Occipital lobe (tissue), 2 donors: Measurements from ENCODE around the gene COQ9. TPM values are rescaled to one million over a fixed set of nuclear protein-coding genes. Genes with fewer than 3 reads are reported as not detected.
"Not testable (repeated sequence)": the region's sequence is repeated elsewhere in the genome, so short reads cannot be mapped to it uniquely, and the experiment has no call there.

ENCODE experiments used
- DNase-seq: peaks from one replicate; lab custom pipeline; 2025; lab: John Stamatoyannopoulos, UW
- total RNA-seq: library from RNA; depleted of rRNA; stranded (reverse); fragments of >200 nt; gene quantifications from one replicate; pipeline ENCODE4 v1.2.3, GENCODE V29; 2014

COQ9 gene
- total RNA-seq, 1 donor from 2014 or later = 20.9 TPM

DNA sequence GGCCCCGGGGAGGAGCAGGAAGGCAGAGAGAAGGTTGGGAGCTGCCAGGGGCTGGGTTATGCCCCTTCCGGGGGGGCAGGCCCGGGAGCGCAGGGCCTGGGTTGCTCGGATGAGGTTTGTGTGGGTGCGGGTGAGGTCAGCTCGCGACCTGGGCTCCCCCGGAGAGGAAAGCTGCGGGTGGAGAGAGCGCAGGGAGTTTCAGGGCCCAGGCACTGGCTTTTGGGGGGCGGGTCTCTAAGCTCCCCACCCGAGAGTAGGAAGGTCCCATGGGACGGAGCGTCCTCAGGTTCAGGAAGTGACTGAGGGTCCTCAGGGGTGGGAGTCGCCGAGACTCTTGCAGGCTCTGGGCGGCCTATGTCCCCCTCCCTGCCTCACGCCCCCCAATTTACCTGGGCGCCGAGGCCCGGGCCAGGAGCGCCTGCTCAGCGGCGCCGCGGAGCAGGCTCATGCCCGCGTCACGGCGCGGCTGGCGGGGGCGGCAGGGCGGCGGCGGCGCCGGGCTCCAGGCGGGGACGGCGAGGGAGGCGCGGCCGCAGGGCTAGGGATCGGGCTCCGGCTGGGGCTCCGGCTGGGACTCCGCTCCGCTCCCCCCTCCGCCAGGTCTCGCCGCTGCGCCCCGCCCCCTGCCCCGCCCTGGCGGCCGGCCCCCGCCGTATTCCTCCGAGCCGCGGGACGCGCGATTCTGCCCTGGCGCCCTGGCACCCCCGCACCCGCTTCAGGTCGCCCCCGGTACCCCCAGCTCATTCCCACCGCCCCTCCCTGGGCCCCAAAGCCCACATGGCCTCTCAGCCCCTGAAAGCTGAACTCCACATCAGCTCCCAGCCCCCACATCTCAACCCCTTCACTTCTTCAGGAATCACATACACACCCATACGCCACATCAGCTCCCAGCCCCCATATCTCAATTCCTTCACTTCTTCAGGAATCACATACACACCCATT, 38.9 kb downstream of the COQ9 start, which contains the start of gene DOK4:
DOK4 (minus strand) TSS at position 578 of the 942 bp plus-strand sequence. CDS start 6,986 bp downstream, outside the sequence.
- DNase-seq = peak; percentile 68

DNA sequence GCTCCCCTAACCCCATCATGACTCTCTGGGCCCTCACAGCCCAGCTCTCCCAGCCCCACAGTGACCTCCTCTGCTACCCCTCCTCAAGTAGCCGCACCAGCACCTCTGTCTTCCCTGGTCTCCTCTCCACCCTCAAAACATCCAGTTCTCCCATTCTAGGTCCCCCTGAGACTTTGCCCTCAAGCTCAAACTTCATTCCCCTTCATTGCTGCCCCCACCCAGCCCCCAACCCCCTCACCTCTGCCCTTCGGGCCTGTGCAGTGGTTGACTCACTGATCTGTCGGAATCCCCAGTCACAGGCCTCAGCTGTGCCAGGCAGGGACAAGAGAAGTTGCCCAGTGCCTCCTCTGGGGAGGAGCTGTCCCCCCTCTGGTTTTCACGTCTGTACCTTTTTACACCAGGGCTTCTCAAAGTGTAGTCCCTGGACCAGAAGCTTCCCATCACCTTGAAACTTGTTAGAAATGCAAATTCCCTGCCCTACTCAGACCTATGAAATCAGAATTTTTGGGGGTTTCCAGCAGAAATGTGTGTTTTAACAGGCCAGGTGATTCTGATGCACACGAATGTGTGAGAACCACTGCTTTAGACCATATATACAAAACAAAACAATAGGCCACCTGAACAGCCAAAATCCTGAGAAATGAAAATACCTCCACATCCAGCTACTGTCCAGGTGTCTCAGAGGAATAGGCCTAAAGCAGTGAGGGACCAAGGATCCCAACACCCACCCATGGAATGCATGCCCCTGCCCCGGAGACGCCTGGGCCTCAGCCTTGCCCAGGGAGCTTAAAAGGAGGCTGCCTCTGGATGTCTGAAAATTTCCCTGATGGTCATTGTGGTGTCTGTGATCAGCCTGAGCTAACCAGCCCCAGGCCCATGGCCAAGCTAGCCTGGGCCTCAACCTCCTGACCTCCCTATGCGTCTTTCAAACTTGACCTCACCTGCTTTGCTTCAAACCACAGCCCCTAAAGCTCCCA, 39.9 kb downstream of the COQ9 start:
- DNase-seq = no peak

DNA sequence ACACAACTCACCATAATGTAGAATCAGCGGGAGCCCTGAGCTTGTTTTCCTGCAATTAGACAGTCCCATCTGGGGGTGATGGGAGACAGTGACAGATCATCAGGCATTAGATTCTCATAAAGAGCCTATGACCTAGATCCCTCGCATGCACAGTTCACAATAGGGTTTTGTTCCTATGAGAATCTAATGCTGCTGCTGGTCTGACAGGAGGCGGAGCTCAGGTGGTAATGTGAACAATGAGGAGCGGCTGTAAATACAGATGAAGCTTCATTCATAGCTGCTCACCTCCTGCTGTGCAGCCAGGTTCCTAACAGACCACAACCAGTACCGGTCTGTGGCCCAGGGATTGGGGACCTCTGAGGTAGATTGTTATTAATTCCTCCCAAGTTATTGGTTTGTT, 42.0 kb downstream of the COQ9 start:
- DNase-seq = no peak

DNA sequence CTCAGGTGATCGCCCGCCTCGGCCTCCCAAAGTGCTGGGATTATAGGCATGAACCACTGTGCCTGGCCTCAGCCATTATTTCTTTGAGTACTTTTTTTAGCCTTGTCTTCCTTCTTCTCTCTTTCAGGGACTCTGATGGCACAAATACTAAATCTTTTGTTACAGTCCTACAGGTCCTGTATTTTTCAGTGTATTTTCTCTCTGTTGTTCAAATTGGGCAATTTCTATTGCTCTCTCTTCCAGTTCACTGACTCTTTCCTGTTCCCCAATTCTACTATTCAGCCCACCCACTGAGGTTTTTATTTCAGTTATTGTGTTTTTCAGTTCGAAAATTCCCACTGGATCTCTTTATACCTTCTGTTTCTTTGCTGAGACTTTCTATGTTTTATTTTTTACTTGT, 46.5 kb downstream of the COQ9 start:
- DNase-seq = no peak

DNA sequence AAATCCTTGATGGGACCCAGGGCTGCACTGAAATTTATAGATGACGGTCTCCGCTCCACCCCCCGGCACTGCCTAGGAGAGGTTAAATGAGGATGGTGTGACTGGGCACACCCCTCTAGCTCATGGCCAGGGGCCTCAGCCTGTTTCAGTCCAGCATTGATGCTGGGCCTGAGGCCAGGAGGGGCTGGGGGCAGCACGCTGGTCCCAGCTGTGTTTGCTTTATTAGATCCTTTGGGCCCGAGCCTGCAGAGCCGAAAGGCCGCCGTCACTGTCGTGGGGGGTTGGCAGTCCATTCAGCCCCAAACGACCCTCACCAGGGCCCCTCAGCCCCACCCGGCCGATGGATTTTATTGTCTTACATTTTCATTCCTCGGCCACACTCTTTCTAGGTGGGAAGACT, 49.8 kb downstream of the COQ9 start:
- DNase-seq = no peak

DNA sequence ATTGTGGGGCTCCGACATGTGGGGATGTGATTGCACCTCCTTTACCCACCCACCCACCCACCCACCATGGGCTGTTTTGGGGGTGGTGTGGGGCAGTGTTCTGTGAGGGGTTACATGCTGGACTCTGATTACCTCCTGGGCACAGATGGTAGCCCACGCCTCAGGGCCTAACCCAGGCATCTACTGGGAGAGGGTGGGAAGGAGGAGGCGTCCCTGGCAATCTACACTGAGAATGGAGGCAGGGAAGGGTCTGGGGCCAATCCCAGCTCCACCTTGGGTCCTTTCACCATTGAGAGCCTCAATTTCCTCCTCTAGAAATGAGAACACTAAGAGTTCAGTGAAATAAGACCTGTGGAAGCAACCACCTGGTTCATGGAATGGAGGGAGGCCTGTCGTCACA, 50.8 kb downstream of the COQ9 start:
- no peak for DNase-seq

DNA sequence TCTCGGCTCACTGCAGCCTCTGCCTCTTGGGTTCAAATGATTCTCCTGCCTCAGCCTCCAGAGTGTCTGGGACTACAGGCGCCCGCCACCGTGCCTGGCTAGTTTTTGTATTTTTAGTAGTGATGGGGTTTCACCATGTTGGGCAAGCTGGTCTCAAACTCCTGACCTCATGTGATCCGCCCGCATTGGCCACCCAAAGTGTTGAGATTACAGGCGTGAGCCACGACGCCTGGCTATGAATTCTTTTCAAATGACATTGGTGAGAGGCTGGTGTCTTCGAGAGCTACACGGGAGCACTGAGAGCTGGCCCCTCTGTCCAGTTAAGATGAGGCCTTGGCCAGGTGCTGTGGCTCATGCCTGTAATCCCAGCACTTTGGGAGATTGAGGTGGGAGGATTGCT, 52.7 kb downstream of the COQ9 start:
- DNase-seq = not testable (repeated sequence)

DNA sequence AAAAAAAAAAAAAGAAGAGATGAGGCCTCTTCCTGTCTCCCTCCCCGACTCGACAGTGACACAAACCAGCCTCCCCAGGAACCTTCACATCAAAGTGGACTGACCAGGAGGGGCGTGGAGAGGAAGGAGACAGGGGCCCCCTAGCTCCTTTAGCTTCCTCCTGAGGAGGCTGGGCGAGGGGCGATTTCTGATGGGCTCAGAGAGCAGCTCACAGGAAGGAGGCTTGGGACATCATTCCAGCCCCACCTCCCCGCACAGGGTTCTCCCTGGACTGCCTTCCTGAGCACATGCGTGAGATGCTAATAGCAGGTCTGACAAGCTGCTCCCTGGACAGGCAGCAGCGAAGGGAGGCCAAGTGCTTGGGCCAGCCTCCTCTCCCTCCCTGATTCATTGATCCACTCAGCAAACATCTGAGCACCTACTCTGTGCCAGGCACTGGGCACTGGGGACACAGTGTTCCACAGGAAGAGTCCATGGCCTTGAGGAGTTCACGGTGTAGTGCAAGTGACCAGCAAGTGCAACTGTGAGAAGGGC, 53.4 kb downstream of the COQ9 start:
- DNase-seq = no peak

DNA sequence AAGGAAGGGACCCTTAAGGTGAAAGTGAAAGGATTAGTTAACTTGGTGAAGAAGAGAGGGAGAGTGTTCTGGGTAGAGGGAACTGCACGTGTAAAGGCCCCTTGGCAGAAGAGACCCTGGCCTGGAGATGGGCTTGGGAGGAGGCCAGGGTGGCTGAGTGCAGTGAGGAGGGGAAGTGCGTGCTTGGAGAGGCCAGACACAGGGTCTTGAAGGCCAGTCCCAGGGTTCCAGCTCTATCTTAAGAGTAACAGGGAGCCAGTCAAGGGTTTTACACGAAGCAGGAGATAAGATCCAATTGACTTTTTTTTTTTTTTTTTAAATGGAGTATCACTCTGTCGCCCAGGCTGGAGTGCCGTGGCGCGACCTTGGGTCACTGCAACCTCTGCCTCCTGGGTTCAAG, 54.2 kb downstream of the COQ9 start:
- no peak for DNase-seq

DNA sequence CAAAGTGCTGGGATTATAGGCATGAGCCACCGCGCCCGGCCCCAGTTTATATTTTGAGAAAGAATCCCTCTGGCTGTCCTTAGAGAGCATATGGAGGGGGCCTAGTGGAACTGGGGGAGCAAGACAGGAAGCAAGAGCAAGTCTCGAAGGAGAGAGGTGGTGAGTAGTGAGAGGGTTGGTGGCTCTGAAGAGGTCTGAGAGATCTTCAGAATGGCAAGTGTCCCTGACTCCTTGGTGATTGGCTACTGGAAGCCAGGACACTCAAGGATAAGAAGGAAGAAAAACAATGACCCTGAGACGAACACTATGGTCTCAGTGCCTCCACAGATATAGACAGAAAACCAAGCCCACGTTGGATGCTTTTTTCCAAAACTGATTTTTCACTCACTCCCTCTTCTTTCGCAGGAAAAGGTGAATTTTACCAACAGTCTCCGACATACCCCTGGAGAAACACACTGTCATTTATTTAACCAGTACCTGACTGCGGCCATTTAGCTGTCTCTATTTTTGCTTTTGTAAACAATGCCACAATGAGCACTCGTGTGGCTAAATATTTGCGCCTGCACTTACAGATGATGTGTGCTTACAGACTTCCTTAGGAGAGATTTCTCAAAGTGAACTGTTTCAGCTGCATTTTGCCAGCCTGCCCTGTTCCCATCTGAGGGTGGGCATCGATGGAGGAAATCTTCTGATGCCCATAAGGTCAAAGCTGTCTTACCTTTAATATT, 54.9 kb downstream of the COQ9 start:
- no peak for DNase-seq

DNA sequence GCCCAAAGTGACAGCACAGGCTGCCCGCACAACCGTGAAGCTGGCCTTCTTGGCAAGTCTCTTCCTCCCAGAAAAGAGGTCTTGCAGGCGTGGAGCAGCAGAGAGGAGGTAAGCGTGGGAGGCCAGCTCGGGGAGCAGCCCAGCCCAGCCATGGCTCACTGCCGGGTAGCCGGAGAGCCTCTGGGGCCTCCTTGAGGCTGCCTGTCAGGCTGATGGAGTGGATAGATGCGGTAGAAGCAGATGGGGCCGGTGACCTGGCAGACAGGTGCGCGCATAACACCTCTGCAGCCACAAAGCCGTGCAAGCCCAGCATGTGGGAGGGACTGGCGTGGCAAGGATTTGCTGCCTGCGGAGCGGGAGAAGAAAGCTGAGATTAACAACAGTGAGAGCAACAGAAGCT, 56.1 kb downstream of the COQ9 start:
- no peak for DNase-seq

DNA sequence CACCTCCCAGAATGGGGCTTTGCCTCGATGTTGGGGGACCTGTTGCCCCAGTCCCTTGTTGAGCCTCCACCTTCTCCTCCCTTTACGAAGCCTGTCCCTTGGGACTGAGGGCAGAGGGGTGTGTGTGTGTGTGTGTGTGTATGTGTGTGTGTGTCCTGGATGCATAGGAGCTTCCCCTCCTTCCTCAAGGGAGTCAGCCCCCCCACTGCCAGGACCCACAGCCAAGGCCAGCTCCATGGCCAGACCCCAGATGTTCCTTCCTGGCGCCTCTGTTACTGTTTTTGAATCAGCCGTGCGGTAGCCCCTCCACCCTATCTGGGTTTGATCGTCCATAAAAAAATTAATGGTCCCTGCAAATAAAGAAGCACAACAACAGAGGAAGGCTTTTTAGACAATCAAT, 56.7 kb downstream of the COQ9 start:
- DNase-seq = no peak

DNA sequence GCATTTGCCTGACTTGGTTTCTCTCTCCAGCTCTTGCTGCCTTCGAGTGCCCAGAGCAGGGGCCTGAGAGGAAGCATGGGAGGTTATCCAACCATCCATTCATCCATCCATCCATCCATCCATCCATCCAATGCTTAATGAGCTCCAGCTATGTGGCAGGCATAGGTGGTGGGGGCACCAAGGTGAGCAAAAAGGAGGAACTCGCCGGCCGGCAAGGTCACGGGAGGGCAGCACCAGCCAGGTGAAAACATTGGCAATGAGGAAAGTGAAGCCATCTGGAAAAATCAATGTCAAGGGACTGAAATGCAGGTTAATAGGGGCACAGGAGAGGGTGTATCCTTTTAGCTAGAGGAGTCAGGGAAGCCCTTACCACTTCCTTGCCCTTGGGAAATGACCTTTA, 57.2 kb downstream of the COQ9 start:
- DNase-seq = no peak

DNA sequence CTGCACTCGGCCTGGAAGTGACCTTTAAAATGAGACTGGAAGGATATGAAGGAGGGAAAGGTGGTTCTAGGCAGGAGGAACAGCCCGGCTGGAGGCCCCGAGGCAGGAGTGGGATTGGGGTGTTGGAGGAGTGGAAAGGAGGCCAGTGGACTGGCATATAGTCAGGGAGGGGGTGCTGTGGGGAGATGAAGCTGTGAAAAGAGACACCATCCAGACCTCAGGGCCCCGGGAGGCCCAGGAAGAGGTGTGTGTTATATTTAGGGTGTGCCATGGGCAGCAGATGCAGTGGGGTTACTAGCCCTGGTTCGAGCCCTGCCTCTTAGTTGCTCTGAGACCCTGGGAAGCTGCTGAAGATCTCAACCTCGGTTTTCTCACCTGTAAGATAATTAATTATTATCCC, 57.9 kb downstream of the COQ9 start:
- DNase-seq = no peak

DNA sequence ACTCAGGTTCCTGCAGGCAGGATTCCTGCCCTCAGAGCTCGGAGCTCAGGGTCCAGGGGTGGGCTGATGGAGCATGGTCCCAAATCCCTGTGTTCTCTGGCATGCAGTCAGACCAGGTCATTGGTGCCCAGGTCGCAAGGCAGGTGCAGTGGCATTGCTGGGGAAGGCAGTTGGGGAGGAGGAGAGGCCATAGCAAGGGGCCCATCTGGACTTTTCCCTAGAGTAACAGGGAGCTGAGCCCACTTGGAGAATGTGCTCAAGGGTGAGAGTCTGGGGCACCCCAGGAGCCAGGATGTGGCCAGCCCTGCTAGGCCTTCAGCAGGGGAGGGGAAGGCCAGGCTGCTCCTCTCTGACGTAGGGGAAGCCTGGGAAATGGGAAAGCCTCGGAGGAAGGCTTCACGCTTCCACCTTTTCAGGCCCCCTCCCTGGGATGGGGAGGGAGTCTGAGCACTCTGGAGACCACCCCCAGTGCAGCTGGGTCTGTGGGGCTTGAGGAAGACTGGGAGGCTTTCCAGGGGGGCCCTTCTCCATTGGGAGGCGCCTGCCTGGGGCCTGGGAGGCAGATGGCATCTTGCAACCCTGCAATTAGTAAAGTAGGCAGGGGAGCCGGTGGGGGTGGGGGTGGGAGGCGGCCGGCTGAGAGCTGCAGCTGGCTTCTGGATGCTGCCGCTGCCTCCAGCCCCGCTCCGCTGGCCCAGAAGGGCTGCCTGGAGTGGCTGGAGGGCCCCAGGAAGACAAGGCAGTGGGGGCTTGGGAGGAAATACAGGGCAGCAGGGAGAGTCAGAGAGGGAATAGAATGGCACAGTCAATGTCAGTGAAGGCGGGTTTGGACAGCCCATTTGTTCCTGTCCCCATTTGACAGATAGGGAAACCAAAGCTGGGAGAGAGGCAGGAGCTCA, 60.1 kb downstream of the COQ9 start:
- DNase-seq = no peak

DNA sequence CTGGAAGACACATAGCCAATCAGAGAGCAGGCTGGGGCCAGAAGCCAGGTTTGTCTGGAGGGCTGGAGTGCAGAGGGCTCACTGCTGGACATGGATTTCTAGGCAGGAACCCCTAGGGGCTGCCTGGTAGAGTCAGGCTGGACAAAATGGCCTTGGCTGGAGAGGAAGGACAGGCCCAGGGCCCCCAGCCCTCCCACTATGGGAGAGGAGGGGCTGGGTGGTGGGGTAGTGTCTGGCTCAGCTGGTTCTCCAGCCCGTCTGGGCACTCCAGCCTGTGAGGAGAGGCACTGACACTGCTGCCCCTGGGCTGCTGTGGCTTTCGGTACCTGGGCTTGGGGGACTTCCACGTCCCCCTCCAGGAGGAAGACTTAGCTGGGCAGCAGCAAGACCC, 60.8 kb downstream of the COQ9 start:
- no peak for DNase-seq

DNA sequence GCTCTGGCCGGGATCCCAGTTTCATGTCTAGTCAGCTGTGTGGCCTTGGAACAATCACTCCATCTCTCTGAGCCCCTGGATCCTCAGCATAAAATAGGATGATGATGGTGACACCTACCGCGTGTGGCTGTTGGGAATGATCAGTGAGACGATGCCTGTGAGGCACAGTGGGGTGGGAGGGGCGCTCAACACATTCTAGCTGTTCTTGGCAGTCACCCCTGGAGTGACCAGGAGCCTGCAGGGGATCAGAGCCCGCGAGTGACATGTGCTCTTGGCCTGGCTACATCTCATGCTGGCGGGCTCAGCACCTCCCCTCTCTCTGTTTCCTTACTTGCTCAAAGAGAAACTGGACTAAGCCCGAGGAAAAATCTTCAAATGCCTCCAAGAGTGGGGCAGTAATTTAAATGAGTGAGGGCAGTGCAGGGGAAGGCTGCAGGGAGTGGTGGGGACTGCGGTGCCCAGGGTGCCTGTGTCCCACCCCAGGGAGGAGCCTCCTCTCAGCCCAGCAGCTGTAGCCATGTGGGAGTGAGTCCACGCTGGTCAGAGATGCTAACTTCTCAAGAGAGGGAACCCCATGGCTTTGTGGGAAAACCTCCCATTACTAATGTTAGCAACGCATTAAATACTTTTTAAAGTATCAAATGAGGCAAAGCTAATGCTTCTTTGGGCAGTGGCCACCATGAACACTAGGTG, 62.1 kb downstream of the COQ9 start:
- DNase-seq = no peak

DNA sequence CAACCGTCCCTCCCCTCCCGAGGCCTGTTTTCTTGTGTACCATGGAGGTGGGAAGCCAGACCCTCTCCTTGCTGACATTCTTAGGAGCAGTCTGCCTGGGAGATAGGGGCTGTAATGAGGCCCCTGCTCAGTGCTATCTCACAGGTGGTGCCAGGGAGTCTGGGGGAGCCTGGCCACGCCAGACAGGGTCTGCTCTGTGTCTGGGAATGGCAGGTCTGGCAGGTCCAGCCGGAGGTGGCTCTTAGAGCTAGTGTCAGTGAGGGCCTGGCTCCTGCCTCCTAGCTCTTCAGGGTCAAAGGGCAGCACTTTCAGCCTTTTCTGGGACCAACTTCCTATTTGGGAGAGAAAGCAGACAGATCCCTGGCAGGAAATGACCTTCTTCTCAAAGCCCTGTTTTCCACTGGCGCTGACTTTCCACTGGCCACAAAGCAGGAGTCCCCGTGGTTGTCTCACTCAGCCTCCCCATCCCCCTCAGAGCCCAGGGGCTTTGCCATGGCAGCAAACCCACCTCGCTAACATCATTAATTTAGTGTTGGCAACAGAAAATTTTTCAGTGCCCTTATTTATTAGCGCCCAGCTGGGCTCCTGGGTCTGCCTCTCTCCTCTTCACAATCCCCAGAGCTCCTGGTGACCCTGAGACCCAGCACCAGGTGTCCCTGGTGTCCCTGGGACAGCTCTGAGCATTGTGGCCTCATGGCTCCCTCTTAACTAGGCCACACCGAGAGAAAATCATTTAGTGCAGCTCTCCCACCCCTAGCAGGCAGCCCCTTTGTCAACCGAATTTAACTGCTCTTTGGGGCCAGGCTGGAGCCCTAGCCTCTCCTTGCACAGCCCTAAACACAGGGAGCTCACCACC, 63.0 kb downstream of the COQ9 start:
- no peak for DNase-seq
